ENCODE results near the gene GLG1.
"Not testable (repeated sequence)": the region's sequence is repeated elsewhere in the genome, so short reads cannot be mapped to it uniquely, and the experiment has no call there.

The GLG1 gene

GRCh38 chr16:74430036-74430712, 176.7 kb downstream of the GLG1 start:
- peak; percentile 33 for DNase-seq

- not testable (repeated sequence) for DNase-seq
Observed at GRCh38 chr16:74428493-74428892, 178.4 kb downstream of the GLG1 start.

GRCh38 chr16:74425751-74426150, 181.2 kb downstream of the GLG1 start:
- not testable (repeated sequence) for DNase-seq

- not testable (repeated sequence) for DNase-seq
Observed at GRCh38 chr16:74423721-74424120, 183.2 kb downstream of the GLG1 start.

- DNase-seq = not testable (repeated sequence)
Observed at GRCh38 chr16:74422086-74422485, 184.8 kb downstream of the GLG1 start.

- DNase-seq = not testable (repeated sequence)
Observed at GRCh38 chr16:74421482-74421785, 185.5 kb downstream of the GLG1 start.

- DNase-seq = not testable (repeated sequence)
Observed at GRCh38 chr16:74420612-74421481, 186.1 kb downstream of the GLG1 start, which contains the start of gene CLEC18B. Gene CLEC18B, minus strand, starts transcription at chr16:74421478. Its CDS starts 208 bp downstream, at chr16:74421270.

- DNase-seq = not testable (repeated sequence)
Observed at GRCh38 chr16:74419811-74420210, 187.1 kb downstream of the GLG1 start.

- not testable (repeated sequence) for DNase-seq
Observed at GRCh38 chr16:74417897-74418296, 189.0 kb downstream of the GLG1 start.

GRCh38 chr16:74413920-74414319, 193.0 kb downstream of the GLG1 start:
- not testable (repeated sequence) for DNase-seq

- DNase-seq = not testable (repeated sequence)
Observed at GRCh38 chr16:74413485-74413884, 193.4 kb downstream of the GLG1 start.

GRCh38 chr16:74412775-74413390, 194.0 kb downstream of the GLG1 start:
- DNase-seq = not testable (repeated sequence)

- not testable (repeated sequence) for DNase-seq
Observed at GRCh38 chr16:74412138-74412774, 194.7 kb downstream of the GLG1 start.

GRCh38 chr16:74410981-74411380, 195.9 kb downstream of the GLG1 start:
- not testable (repeated sequence) for DNase-seq

GRCh38 chr16:74410057-74410957, 196.6 kb downstream of the GLG1 start:
- DNase-seq = not testable (repeated sequence)

GRCh38 chr16:74409185-74409981, 197.5 kb downstream of the GLG1 start:
- not testable (repeated sequence) for DNase-seq

- DNase-seq = not testable (repeated sequence)
Observed at GRCh38 chr16:74407362-74407705, 199.6 kb downstream of the GLG1 start.

GRCh38 chr16:74406600-74407361, 200.1 kb downstream of the GLG1 start:
- DNase-seq = not testable (repeated sequence)

GRCh38 chr16:74404148-74404933, 202.6 kb downstream of the GLG1 start:
- not testable (repeated sequence) for DNase-seq

Measured in effector CD4-positive, alpha-beta T cell (primary cell).